ENCODE data around the gene SYNC. TPM values are rescaled to one million over a fixed set of nuclear protein-coding genes. Genes with fewer than 3 reads are reported as not detected.
A peak's percentile ranks its signal among the peaks of the same experiment; 100 is the strongest.

SYNC gene
- total and polyA plus RNA-seq, 2 experiments from 2014 or later = 6.8 to 9.0 TPM

GRCh38 chr1:32717503-32717902 lies 14.9 kb upstream of the SYNC start:
- no peak for DNase-seq (ENCODE audit: low spot score)
- Histone ChIP-seq H3K9me2 (replicated peaks; ENCODE audit: insufficient read depth) (no peaks in the 10 kb centered on the region), H3K36me3 (replicated peaks; ENCODE audit: insufficient read depth, low read depth) (no peaks in the 10 kb centered on the region), H3K9me3 (ENCODE audit: low read depth) (no peaks in the 10 kb centered on the region), H3K4me1 (ENCODE audit: insufficient read depth) (peaks cover 18% of the 10 kb centered on the region), H3K4me2 (peak overlapping the region; percentile 58), H4K20me1 (ENCODE audit: insufficient read depth, poor library complexity, severe bottlenecking) (no peaks in the 10 kb centered on the region), H2AFZ (no peak overlapping the region), H3K27ac (peak overlapping the region; percentile 78), H3K79me2 (no peaks in the 10 kb centered on the region), H3K4me3 (no peak overlapping the region), H3K27me3 (no peaks in the 10 kb centered on the region)
- TF ChIP-seq CTCF (IDR thresholded peaks at IDR 0.05; ENCODE audit: poor library complexity) = no peak
- no peak for TF ChIP-seq EZH2 (IDR thresholded peaks at IDR 0.05; ENCODE audit: borderline replicate concordance)
- TF ChIP-seq EZH2phosphoT487 (IDR thresholded peaks at IDR 0.05; ENCODE audit: low read depth, severe bottlenecking, unreplicated experiment) = no peak
- 93% methylated on average over 4 of the region's 4 CpGs for WGBS (ENCODE audit: low lambda C conversion rate, missing lambda C conversion rate)

GRCh38 chr1:32716312-32717148 lies 14.0 kb upstream of the SYNC start:
- peak; percentile 98 for DNase-seq (ENCODE audit: low spot score)
- no peak overlapping the region for H3K4me3 ChIP-seq
- H3K79me2 ChIP-seq = no peaks in the 10 kb centered on the region
- no peak for TF ChIP-seq EZH2phosphoT487 (IDR thresholded peaks at IDR 0.05; ENCODE audit: low read depth, severe bottlenecking, unreplicated experiment)
- no peak for TF ChIP-seq EZH2 (IDR thresholded peaks at IDR 0.05; ENCODE audit: borderline replicate concordance)
- TF ChIP-seq CTCF (IDR thresholded peaks at IDR 0.05; ENCODE audit: poor library complexity) = no peak
- whole genome bisulfite sequencing (ENCODE audit: low lambda C conversion rate, missing lambda C conversion rate) = 26% methylated on average over 9 of the region's 9 CpGs
- H3K4me2 ChIP-seq = peak overlapping the region; percentile 58
- H4K20me1 ChIP-seq (ENCODE audit: insufficient read depth, poor library complexity, severe bottlenecking) = no peaks in the 10 kb centered on the region
- H3K9me3 ChIP-seq (ENCODE audit: low read depth) = no peaks in the 10 kb centered on the region
- H3K27ac ChIP-seq = peak overlapping the region; percentile 86
- H3K27me3 ChIP-seq = no peaks in the 10 kb centered on the region
- no peaks in the 10 kb centered on the region for H3K9me2 ChIP-seq (replicated peaks; ENCODE audit: insufficient read depth)
- H3K4me1 ChIP-seq (ENCODE audit: insufficient read depth) = peaks cover 18% of the 10 kb centered on the region
- no peaks in the 10 kb centered on the region for H3K36me3 ChIP-seq (replicated peaks; ENCODE audit: insufficient read depth, low read depth)
- no peak overlapping the region for H2AFZ ChIP-seq

- no peaks in the 10 kb centered on the region for H3K79me2 ChIP-seq
- no peaks in the 10 kb centered on the region for H3K9me3 ChIP-seq (ENCODE audit: low read depth)
- peak overlapping the region; percentile 86 for H3K27ac ChIP-seq
- 78% methylated on average over 4 of the region's 4 CpGs for WGBS (ENCODE audit: low lambda C conversion rate, missing lambda C conversion rate)
- no peak overlapping the region for H3K4me3 ChIP-seq
- no peak for DNase-seq (ENCODE audit: low spot score)
- no peak for TF ChIP-seq EZH2 (IDR thresholded peaks at IDR 0.05; ENCODE audit: borderline replicate concordance)
- TF ChIP-seq CTCF (IDR thresholded peaks at IDR 0.05; ENCODE audit: poor library complexity) = no peak
- TF ChIP-seq EZH2phosphoT487 (IDR thresholded peaks at IDR 0.05; ENCODE audit: low read depth, severe bottlenecking, unreplicated experiment) = no peak
- no peak overlapping the region for H3K4me2 ChIP-seq
- no peaks in the 10 kb centered on the region for H4K20me1 ChIP-seq (ENCODE audit: insufficient read depth, poor library complexity, severe bottlenecking)
- no peaks in the 10 kb centered on the region for H3K36me3 ChIP-seq (replicated peaks; ENCODE audit: insufficient read depth, low read depth)
- no peak overlapping the region for H2AFZ ChIP-seq
- no peaks in the 10 kb centered on the region for H3K27me3 ChIP-seq
- peaks cover 18% of the 10 kb centered on the region for H3K4me1 ChIP-seq (ENCODE audit: insufficient read depth)
- H3K9me2 ChIP-seq (replicated peaks; ENCODE audit: insufficient read depth) = no peaks in the 10 kb centered on the region
Observed at GRCh38 chr1:32715901-32716311, 13.3 kb upstream of the SYNC start.
